Activated CD8-positive, alpha-beta memory T cell treated with anti-CD3 and anti-CD28 coated beads, Interleukin-2, amount 50 U/mL, for 24 hours (primary cell): ENCODE results near the gene RAB9A.

Experiments
- DNase-seq: peaks from one replicate; pipeline ENCODE4 v3.0.0-alpha.2; 2020; ENCODE audit errors: extremely low read depth

Gene RAB9A

GRCh38 chrX:13747836-13748235, 58.9 kb downstream of the RAB9A start:
- DNase-seq, result no peak

- no peak for DNase-seq
These were observed 59.6 kb downstream of the RAB9A start for GRCh38 chrX:13748486-13748885.

DNA sequence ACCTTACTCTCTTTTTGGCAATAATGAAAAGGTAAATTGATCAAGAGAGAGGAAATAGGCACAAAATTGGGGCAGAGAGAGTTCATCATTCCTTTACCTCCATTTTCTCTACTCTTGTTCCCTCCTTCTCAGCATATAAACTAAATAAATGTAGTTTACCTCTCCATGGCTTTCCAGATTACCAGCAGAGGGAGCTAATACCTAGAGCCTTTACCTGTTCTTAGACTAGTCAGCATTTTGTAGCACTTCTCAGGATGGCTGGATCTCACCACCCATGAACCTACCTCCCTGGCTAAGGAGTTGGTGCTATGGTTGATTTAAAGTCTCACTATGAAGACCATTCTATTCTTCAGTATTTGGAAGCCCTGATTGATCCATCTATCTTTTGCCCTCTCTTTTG, 61.3 kb downstream of the RAB9A start:
- DNase-seq, result no peak

GRCh38 chrX:13750812-13751211, 61.9 kb downstream of the RAB9A start:
- no peak for DNase-seq

GRCh38 chrX:13752141-13752540, 63.2 kb downstream of the RAB9A start:
- DNase-seq, result no peak

GRCh38 chrX:13752646-13753045, 63.7 kb downstream of the RAB9A start:
- no peak for DNase-seq

GRCh38 chrX:13754765-13755164, 65.8 kb downstream of the RAB9A start:
- no peak for DNase-seq

- no peak for DNase-seq
These were observed 66.3 kb downstream of the RAB9A start for GRCh38 chrX:13755254-13755653.

DNA sequence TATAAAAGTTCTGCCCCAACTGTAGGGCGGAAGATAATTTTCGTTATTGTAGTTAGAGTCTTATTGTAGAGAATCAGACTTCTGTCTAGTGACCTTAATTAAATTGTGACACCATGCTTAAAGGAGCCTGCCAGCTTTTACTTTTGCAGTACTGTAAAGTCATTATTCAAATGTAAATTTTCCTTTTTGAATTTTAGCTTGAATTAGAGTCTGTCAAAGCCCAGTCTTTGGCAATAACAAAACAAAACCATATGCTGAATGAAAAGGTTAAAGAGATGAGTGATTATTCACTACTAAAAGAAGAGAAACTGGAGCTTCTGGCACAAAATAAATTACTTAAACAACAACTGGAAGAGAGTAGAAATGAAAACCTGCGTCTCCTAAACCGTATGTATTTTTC, 67.5 kb downstream of the RAB9A start:
- no peak for DNase-seq

GRCh38 chrX:13759152-13759718, 70.3 kb downstream of the RAB9A start:
- no peak for DNase-seq
